Psoas muscle (tissue), 8 donors: ENCODE data around the gene CNIH1. TPM values are rescaled to one million over a fixed set of nuclear protein-coding genes. Genes with fewer than 3 reads are reported as not detected.
"Not testable (repeated sequence)": the region's sequence is repeated elsewhere in the genome, so short reads cannot be mapped to it uniquely, and the experiment has no call there.

ENCODE experiments used
- ATAC-seq, 4 donors: fragments of 200-7000 bp; cut with Tn5 transposase; one replicate each; pipeline ENCODE4 v1.9.1; 2020; ENCODE audit warnings: moderate library complexity in 3 of 4, mild to moderate bottlenecking in 2 of 4
- DNase-seq, 2 donors: peaks; one replicate each; pipeline ENCODE4 v3.0.0-alpha.2; 2020
- H3K27ac ChIP-seq: fragments of 200-600 bp; one replicate; pipeline ENCODE4 v1.8.0; 2022
- H3K27me3 ChIP-seq, 3 donors: fragments of 200-600 bp in 1 of 3; one replicate each; pipeline versions ENCODE4 v1.6.1 to v1.8.0; 2013 to 2022; ENCODE audit warnings: low read length in 2 of 3, mild to moderate bottlenecking in 2 of 3, moderate library complexity in 1 of 3; ENCODE audit not compliant: insufficient read depth in 3 of 3
- H3K36me3 ChIP-seq, 2 donors: fragments of 200-600 bp in 1 of 2; one replicate each; pipeline versions ENCODE4 v1.6.1 to v1.8.0; 2013 to 2022; ENCODE audit warnings: low read depth in 1 of 2, mild to moderate bottlenecking in 1 of 2, moderate library complexity in 1 of 2; ENCODE audit not compliant: insufficient read depth in 1 of 2
- H3K4me1 ChIP-seq: fragments of 200-600 bp; one replicate; pipeline ENCODE4 v1.8.0; 2022
- H3K4me3 ChIP-seq: fragments of 200-600 bp; one replicate; pipeline ENCODE4 v1.8.0; 2022; ENCODE audit warnings: mild to moderate bottlenecking
- H3K9me3 ChIP-seq: fragments of 200-600 bp; one replicate; pipeline ENCODE4 v1.8.0; 2022
- WGBS, 3 donors: extraction: QIAGEN DNeasy Blood & Tissue Kit; methylation state at CpG; one replicate each; pipeline versions ENCODE4 v1.1.6 to v1.1.7; 2013; 5-methylcytosine and 5-hydroxymethylcytosine counted together
- intact Hi-C, 2 donors: fragments of 100-400 bp; cut with DNase I; formaldehyde crosslinking; loops; one replicate each; pipeline versions ENCODE4 v1.11.0 to v1.14.2; 2022
- polyA plus RNA-seq, 3 donors: library from polyadenylated mRNA; stranded (reverse); fragments of 200-250 nt; gene quantifications; one replicate each; pipeline ENCODE4 v1.2.3, GENCODE V29; 2013
- total RNA-seq, 4 donors: library from RNA; stranded (reverse); fragmentation: NEBNext Ultra II Directional in 2 of 4; extraction: Animal tissue kit (Norgen Biotek cat#: 25700) in 2 of 4; gene quantifications; one replicate each; pipeline versions ENCODE4 v1.2.1 to v1.2.4, GENCODE V29; 2021 to 2023
- TF ChIP-seq, protein P1 (sequence below): fragments of 200-600 bp; IDR thresholded peaks from one replicate; pipeline ENCODE4 v1.8.0; 2022; ENCODE audit warnings: antibody characterized with exemption
- donor health status: healthy with polysubstance abuse.
- donor health status: DM: no; HTN: no; CAD: no; lungs with moderate emphysema.
- donor health status: Bipolar disorder and iron deficiency.
- donor health status: healthy.
- donor health status: DM: yes; HTN: yes; CAD: no.
- donor health status: DM: no; HTN: no; CAD: no.
- donor health status: DM: no; HTN: no; CAD: no.
- donor health status: DM: yes; HTN: yes; CAD: no.

The CNIH1 gene
- total and polyA plus RNA-seq, 7 donors, result 57.8 to 172 (median 79.0) TPM

DNA sequence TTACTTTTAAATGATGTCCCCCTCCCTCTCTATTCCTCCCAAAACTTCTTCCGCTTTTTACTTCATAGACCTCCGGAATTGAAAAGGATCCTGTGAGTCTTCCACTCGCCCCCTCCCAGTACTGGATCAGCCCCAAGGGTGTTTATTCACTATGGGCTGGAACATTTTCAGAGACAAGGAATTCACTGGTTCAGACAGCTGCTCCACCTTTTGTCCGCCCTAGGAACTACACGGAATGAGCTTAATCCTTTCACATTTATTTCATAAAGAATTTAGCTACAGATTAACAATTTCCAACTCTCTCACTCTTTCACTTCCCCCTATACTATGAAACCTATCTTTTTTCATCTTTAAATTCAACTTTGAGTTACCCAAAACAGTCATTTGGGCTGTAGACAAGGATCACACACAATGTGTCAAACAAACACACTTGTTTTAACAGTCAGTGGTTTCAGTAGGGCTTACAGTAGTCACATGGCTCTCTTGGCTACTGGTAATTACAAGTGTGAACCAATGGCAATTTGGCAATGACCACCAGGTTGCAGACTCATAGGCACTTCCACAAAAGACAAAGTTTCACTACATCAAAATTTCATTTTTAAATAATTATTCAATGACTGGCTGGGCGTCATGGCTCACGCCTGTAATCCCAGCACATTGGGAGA lies 20.6 kb downstream of the CNIH1 start:
- DNase-seq, result no peak

DNA sequence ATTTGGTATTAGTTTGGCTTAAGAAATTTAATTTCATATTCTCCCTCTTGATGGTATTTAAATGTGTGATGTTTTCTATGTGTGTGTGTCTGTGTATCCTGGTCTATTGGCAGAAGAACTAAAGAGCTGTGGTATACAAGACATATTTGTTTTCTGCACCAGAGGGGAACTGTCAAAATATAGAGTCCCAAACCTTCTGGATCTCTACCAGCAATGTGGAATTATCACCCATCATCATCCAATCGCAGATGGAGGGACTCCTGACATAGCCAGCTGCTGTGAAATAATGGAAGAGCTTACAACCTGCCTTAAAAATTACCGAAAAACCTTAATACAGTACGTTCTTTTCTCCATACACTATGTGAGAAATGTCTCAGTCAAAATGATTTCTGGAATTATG lies 29.8 kb downstream of the CNIH1 start:
- intact Hi-C loops, result no loop called here
- H3K36me3 ChIP-seq, result no peaks in the 10 kb centered on the region

More for the DNA sequence above, 20.6 kb downstream of the CNIH1 start:
- Histone ChIP-seq H3K4me1 (no peaks in the 10 kb centered on the region), H3K9me3 (no peaks in the 10 kb centered on the region), H3K27ac (no peak overlapping the region), H3K36me3 (peaks cover 0 to 10% of the 10 kb centered on the region in 2 donors), H3K27me3 (no peaks in the 10 kb centered on the region), H3K4me3 (no peak overlapping the region)
- WGBS, 3 donors, result 45 to 55% (median 52%) methylated on average over 7 of the region's 7 CpGs
- no peak for ATAC-seq
- intact Hi-C loops, result no loop called here
- TF ChIP-seq, protein P1, sequence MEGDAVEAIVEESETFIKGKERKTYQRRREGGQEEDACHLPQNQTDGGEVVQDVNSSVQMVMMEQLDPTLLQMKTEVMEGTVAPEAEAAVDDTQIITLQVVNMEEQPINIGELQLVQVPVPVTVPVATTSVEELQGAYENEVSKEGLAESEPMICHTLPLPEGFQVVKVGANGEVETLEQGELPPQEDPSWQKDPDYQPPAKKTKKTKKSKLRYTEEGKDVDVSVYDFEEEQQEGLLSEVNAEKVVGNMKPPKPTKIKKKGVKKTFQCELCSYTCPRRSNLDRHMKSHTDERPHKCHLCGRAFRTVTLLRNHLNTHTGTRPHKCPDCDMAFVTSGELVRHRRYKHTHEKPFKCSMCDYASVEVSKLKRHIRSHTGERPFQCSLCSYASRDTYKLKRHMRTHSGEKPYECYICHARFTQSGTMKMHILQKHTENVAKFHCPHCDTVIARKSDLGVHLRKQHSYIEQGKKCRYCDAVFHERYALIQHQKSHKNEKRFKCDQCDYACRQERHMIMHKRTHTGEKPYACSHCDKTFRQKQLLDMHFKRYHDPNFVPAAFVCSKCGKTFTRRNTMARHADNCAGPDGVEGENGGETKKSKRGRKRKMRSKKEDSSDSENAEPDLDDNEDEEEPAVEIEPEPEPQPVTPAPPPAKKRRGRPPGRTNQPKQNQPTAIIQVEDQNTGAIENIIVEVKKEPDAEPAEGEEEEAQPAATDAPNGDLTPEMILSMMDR, result peak; percentile 46

DNA sequence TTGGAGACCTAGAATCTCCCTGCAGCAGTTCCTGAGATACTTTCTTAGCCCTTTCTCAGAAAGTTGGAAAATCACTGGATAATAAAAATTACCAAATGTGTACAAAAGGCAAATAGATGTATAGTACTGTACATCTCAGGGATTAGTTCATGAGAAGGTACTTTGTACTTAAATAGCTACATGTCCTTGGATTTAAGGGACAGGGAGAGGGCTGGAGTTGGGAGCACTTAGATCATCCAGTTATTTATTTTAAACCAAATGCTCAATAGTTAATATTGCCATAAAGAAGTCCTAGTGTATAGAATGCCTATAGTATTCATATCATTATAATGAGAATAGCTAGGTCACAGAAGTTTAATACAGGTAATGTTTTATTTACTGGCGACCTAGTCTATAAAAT lies 31.0 kb downstream of the CNIH1 start:
- no peaks in the 10 kb centered on the region for H3K4me1 ChIP-seq
- DNase-seq (no peak), ATAC-seq (no peak)
- TF ChIP-seq, protein P1, result no peak
- 95 to 99% (median 97%) methylated on average over 1 of the region's 1 CpG for WGBS, 3 donors
- H3K4me3 ChIP-seq, result no peak overlapping the region
- no peaks in the 10 kb centered on the region for H3K27me3 ChIP-seq
- intact Hi-C loops, result no loop called here
- no peaks in the 10 kb centered on the region for H3K36me3 ChIP-seq
- H3K27ac ChIP-seq, result no peak overlapping the region
- H3K9me3 ChIP-seq, result no peaks in the 10 kb centered on the region

More for the DNA sequence above, 29.8 kb downstream of the CNIH1 start:
- Histone ChIP-seq H3K27me3 (no peaks in the 10 kb centered on the region), H3K27ac (no peak overlapping the region), H3K9me3 (no peaks in the 10 kb centered on the region), H3K4me1 (no peaks in the 10 kb centered on the region), H3K4me3 (no peak overlapping the region)
- ATAC-seq (no peak), DNase-seq (no peak)
- TF ChIP-seq, protein P1, result no peak
- 94 to 95% (median 95%) methylated on average over 3 of the region's 3 CpGs for WGBS, 3 donors

DNA sequence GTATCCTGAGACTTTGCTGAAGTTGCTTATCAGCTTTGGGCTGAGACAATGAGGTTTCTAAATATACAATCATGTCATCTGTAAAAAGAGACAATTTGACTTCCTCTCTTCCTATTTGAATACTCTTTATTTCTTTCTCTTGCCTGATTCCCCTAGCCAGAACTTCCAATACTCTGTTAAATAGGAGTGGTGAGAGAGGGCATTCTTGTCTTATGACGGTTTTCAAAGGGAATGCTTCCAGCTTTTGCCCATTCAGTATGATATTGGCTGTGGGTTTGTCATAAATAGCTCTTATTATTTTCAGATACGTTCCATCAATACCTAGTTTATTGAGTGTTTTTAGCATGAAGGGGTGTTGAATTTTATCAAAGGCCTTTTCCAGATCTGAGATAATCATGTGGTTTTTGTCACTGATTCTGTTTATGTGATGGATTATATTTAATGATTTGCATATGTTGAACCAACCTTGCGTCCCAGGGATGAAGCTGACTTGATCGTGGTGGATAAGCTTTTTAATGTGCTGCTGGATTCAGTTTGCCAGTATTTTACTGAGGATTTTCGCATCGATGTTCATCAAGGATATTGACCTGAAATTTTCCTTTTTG lies 37.7 kb downstream of the CNIH1 start:
- H3K36me3 ChIP-seq, H3K27ac ChIP-seq, H3K27me3 ChIP-seq, intact Hi-C loops, ATAC-seq, H3K9me3 ChIP-seq, DNase-seq, H3K4me3 ChIP-seq, H3K4me1 ChIP-seq: not testable (repeated sequence)
- WGBS, 3 donors, result 88 to 94% (median 92%) methylated on average over 6 of the region's 6 CpGs

DNA sequence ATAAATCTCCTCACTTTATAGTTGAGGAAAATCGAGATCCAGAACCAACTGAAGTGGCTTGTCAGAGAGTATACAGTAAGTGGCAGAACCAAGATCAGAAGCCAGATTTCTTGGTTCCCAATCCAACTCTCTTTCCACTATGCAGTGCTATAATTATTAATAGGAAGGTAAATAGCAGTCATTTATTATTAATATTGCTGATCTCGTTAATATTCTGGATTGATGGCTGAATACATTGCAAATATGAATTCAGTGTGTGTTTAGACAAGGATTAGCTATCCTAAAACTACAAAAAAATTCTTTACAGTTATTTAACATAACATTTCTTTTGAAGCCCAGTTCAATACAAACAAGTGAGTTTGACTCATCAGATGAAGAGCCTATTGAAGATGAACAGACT lies 41.6 kb downstream of the CNIH1 start:
- intact Hi-C loops, result loop anchor here (5.0 kb wide), 1 partner anchor 43 kb away; the partner anchor contains the start of gene CNIH1 (in 2 of the 2)
- Histone ChIP-seq H3K36me3 (no peaks in the 10 kb centered on the region), H3K4me3 (no peak overlapping the region), H3K9me3 (no peaks in the 10 kb centered on the region), H3K4me1 (no peaks in the 10 kb centered on the region), H3K27ac (no peak overlapping the region), H3K27me3 (no peaks in the 10 kb centered on the region)
- ATAC-seq, result no peak
- TF ChIP-seq, protein P1, result no peak
- WGBS, 3 donors, result 90 to 91% (median 90%) methylated on average over 2 of the region's 2 CpGs
- no peak for DNase-seq
